ENCODE measurements around the gene RAD51B. TPM values are rescaled to one million over a fixed set of nuclear protein-coding genes. Genes with fewer than 3 reads are reported as not detected.

RAD51B gene
- total RNA-seq, 1 experiment from 2014 or later: 8.5 TPM

DNA sequence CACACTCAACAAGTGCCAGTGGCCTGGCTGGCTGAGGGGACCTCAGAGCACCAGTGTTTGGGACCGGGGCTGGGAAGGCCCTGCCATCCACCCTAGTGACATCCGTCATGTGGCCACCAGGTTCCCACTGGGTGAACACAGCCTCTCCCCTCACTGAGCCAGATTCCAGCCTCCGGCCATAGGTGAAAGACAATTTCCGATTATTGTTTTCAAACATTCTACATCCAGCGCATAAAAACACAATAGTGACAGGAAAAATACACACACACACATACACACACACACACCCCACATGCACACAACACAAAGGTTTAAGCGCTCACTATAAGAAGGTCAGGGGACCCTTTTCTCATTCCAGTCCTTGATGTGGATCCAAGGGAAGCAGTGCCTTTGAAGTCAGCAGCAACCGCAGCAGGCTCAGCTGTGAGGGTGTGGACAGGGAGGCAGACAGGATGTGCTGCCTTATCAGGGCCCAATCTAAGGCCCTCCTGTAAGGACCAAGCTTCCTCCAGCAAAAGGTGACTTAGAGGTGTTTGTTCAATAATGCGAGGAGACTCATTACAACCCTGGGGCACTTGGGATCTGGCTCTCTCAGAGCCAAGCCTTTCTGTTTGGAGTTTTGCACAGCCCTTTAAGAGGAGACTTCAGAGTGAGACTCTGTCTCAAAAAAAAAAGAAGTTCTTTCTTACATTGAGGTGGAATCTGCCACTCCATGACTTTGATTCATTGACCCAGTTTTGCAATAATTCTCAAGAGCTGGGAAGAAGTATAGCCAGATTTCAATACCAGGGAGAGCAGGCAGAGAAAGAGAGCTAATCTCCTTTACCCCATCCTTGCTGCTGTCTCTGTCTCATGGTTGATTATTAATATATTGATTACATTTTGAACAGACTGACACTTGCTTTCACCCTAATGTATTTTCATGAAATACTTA, 745.5 kb downstream of the RAD51B start:
- no peak for TF ChIP-seq TCF7L2 (IDR thresholded peaks at IDR 0.05; ENCODE audit: low read depth, low read length)
- TF ChIP-seq SIN3A (IDR thresholded peaks at IDR 0.05; ENCODE audit: borderline replicate concordance, insufficient read depth, low read depth, low read length): no peak
- no peak for TF ChIP-seq CTCF (IDR thresholded peaks at IDR 0.05)
- TF ChIP-seq, protein P1, sequence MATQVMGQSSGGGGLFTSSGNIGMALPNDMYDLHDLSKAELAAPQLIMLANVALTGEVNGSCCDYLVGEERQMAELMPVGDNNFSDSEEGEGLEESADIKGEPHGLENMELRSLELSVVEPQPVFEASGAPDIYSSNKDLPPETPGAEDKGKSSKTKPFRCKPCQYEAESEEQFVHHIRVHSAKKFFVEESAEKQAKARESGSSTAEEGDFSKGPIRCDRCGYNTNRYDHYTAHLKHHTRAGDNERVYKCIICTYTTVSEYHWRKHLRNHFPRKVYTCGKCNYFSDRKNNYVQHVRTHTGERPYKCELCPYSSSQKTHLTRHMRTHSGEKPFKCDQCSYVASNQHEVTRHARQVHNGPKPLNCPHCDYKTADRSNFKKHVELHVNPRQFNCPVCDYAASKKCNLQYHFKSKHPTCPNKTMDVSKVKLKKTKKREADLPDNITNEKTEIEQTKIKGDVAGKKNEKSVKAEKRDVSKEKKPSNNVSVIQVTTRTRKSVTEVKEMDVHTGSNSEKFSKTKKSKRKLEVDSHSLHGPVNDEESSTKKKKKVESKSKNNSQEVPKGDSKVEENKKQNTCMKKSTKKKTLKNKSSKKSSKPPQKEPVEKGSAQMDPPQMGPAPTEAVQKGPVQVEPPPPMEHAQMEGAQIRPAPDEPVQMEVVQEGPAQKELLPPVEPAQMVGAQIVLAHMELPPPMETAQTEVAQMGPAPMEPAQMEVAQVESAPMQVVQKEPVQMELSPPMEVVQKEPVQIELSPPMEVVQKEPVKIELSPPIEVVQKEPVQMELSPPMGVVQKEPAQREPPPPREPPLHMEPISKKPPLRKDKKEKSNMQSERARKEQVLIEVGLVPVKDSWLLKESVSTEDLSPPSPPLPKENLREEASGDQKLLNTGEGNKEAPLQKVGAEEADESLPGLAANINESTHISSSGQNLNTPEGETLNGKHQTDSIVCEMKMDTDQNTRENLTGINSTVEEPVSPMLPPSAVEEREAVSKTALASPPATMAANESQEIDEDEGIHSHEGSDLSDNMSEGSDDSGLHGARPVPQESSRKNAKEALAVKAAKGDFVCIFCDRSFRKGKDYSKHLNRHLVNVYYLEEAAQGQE (IDR thresholded peaks at IDR 0.05; ENCODE audit: insufficient read depth in 1 of 2, low read depth in 2 of 2, low read length in 1 of 2): no peak
- no peak for TF ChIP-seq POLR2AphosphoS5 (IDR thresholded peaks at IDR 0.05; ENCODE audit: low read depth, low read length)
- no TSS peak for BruUV-seq (replicated peaks)
- in situ Hi-C loops (cut with HindIII; ENCODE audit: low pct_unique_long_range_greater_than_20kb, low sequenced_read_pairs) (no loop called here), intact Hi-C loops (cut with micrococcal nuclease; ENCODE audit: unreplicated experiment) (no loop called here)
- H3K27me3 ChIP-seq (ENCODE audit: control insufficient read depth, insufficient read depth, low read length): no peaks in the 10 kb centered on the region
- H3K36me3 ChIP-seq (ENCODE audit: control insufficient read depth, insufficient read depth, low read length): no peaks in the 10 kb centered on the region
- ChIA-PET POLR2A (no interaction called here), CTCF (no interaction called here)
- no peaks in the 10 kb centered on the region for H3K9me3 ChIP-seq (ENCODE audit: control insufficient read depth, insufficient read depth, low read depth, low read length)
- no peak overlapping the region for H3K27ac ChIP-seq (ENCODE audit: low read length)
- no peaks in the 10 kb centered on the region for H3K4me1 ChIP-seq (ENCODE audit: control insufficient read depth, insufficient read depth, low read length)
- DNase-seq (ENCODE audit: low read depth, low spot score) (no peak), ATAC-seq (no peak; the same call in 1 of the 2 replicates)
- no peak overlapping the region for H3K4me3 ChIP-seq (ENCODE audit: low read depth in 2 of 2, low read length in 2 of 2)

DNA sequence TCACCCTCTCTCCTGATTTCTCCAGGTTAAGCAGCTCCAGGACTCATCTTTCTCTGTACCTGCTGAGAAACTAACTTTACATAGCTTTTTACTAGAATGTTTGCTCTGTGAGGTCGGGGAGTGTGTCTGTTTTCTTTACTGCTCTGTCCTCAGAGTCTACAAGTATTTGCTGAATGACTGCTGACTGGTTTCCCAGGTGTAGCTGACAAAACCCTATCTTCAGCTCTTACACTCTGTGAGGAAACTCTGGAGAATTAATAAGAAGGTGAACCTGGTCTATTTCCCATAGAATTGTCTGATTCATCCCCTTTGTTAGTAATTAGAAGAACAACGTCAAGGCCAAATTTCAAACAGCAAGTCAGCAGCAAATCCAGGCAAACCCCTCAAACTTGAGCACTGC, 746.5 kb downstream of the RAD51B start:
- H3K36me3 ChIP-seq (ENCODE audit: control insufficient read depth, insufficient read depth, low read length): no peaks in the 10 kb centered on the region
- BruUV-seq (replicated peaks): no TSS peak
- no peaks in the 10 kb centered on the region for H3K4me1 ChIP-seq (ENCODE audit: control insufficient read depth, insufficient read depth, low read length)
- H3K4me3 ChIP-seq (ENCODE audit: low read depth in 2 of 2, low read length in 2 of 2): no peak overlapping the region
- no peaks in the 10 kb centered on the region for H3K9me3 ChIP-seq (ENCODE audit: control insufficient read depth, insufficient read depth, low read depth, low read length)
- ChIA-PET CTCF (no interaction called here), POLR2A (no interaction called here)
- TF ChIP-seq POLR2AphosphoS5 (IDR thresholded peaks at IDR 0.05; ENCODE audit: low read depth, low read length) (no peak), CTCF (IDR thresholded peaks at IDR 0.05) (no peak), TCF7L2 (IDR thresholded peaks at IDR 0.05; ENCODE audit: low read depth, low read length) (no peak), SIN3A (IDR thresholded peaks at IDR 0.05; ENCODE audit: borderline replicate concordance, insufficient read depth, low read depth, low read length) (no peak)
- TF ChIP-seq, protein P1 (IDR thresholded peaks at IDR 0.05; ENCODE audit: insufficient read depth in 1 of 2, low read depth in 2 of 2, low read length in 1 of 2): no peak
- intact Hi-C loops (cut with micrococcal nuclease; ENCODE audit: unreplicated experiment) (no loop called here), in situ Hi-C loops (cut with HindIII; ENCODE audit: low pct_unique_long_range_greater_than_20kb, low sequenced_read_pairs) (no loop called here)
- no peak overlapping the region; the same call in 1 of the 2 replicates for H3K27ac ChIP-seq (ENCODE audit: low read length)
- ATAC-seq (no peak), DNase-seq (ENCODE audit: low read depth, low spot score) (no peak)
- no peaks in the 10 kb centered on the region for H3K27me3 ChIP-seq (ENCODE audit: control insufficient read depth, insufficient read depth, low read length)
